Prostate gland (tissue), 2 donors: Measurements from ENCODE around the gene MYCBP2.
"Not testable (repeated sequence)": the region's sequence is repeated elsewhere in the genome, so short reads cannot be mapped to it uniquely, and the experiment has no call there.

Experiments
- CTCF ChIP-seq, 4 experiments: fragments of 200-600 bp in 2 of 4; fragments of 450-650 bp in 2 of 4; sonication (generic) in 2 of 4; IDR thresholded peaks; 1 replicate in 3 of 4; 2 replicates in 1 of 4; pipeline ENCODE4 v1.5.1; 2016 to 2019; ENCODE audit warnings: antibody characterized with exemption in 4 of 4, mild to moderate bottlenecking in 2 of 4, moderate library complexity in 2 of 4
- POLR2A ChIP-seq: fragments of 450-650 bp; IDR thresholded peaks from one replicate; pipeline ENCODE4 v1.6.1; 2016; ENCODE audit warnings: antibody characterized with exemption, mild to moderate bottlenecking
- POLR2AphosphoS5 ChIP-seq: sonication (generic); formaldehyde crosslinking; IDR thresholded peaks from one replicate; pipeline ENCODE4 v1.6.1; 2017; ENCODE audit warnings: antibody characterized with exemption

DNA sequence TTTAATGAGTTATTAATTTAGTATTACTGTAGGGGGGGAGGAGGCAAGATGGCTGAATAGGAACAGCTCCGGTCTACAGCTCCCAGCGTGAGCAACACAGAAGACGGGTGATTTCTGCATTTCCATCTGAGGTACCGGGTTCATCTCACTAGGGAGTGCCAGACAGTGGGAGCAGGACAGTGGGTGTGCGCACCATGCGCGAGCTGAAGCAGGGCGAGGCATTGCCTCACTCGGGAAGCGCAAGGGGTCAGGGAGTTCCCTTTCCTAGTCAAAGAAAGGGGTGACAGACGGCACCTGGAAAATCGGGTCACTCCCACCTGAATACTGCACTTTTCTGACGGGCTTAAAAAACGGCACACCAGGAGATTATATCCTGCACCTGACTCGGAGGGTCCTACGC, 127.9 kb downstream of the MYCBP2 start:
- not testable (repeated sequence) for TF ChIP-seq CTCF (IDR thresholded peaks at IDR 0.05); POLR2A; POLR2AphosphoS5
